Mammary epithelial cell (primary cell): Measurements from ENCODE around the gene CD24.

ENCODE experiments used
- CTCF ChIP-seq, 2 donors: IDR thresholded peaks in 1 of 2; conservative IDR thresholded peaks in 1 of 2; 2 replicates each; pipeline ENCODE4 v1.5.1; 2011 to 2012; ENCODE audit warnings: inconsistent platforms in 2 of 2, low read length in 2 of 2, mild to moderate bottlenecking in 2 of 2, control low read depth in 1 of 2, low read depth in 1 of 2; ENCODE audit not compliant: insufficient read depth in 1 of 2; ENCODE audit errors: extremely low read depth in 1 of 2
- EZH2 ChIP-seq: IDR thresholded peaks from 2 replicates; pipeline ENCODE4 v1.6.1; 2012; ENCODE audit warnings: low read length, inconsistent platforms, borderline replicate concordance

GRCh38 chr6:106959985-106960384 lies 14.5 kb downstream of the CD24 start:
- TF ChIP-seq CTCF (conservative IDR thresholded peaks at IDR 0.05 in 1 of 2, IDR thresholded peaks at IDR 0.05 in 1 of 2; ENCODE audit: extremely low read depth in 1 of 2, insufficient read depth in 1 of 2, low read depth in 1 of 2, low read length in 2 of 2) (no peak), EZH2 (no peak)
